ENCODE data around the gene PRLR.
"Not testable (repeated sequence)": the region's sequence is repeated elsewhere in the genome, so short reads cannot be mapped to it uniquely, and the experiment has no call there.

The PRLR gene

DNA sequence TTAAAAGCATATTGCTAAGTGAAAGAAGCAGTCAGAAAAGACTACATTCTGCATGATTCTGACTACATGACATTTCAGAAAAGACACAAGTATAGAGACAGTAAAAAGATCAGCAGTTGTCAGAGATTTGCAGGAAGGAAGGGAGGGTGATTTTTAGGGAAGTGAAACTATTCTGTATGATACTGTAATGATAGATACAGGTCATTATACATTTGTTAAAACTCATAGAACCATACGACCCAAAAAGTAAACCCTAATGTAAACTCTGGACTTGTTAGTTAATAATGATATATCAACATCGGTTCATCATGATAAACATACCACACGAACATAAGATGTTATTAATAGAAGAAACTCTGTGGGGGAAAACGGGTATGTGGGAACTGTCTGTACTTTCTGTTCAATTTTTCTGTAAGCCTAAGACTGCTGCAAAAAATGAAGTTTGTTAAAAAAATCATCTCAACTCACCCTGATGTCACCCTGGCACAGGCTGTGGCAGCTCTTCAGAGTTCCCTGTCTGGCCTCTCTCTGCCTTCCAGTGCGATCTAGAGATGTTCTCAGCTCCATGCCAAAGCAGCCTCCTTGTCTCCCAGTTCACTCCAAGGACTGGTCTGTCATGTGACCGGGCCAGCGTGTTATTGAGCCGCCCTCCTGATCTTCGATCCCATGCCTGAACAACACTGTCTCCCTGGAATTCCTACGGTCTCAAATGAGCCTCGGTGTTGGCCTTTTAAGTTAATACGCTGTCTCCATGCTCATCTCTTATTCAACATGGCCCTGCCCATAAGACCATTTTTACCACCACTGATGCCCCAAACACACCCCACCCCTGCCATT lies 35.4 kb downstream of the PRLR start:
- peak; percentile 15 for DNase-seq (ENCODE audit: low spot score)
- TF ChIP-seq, protein P1, sequence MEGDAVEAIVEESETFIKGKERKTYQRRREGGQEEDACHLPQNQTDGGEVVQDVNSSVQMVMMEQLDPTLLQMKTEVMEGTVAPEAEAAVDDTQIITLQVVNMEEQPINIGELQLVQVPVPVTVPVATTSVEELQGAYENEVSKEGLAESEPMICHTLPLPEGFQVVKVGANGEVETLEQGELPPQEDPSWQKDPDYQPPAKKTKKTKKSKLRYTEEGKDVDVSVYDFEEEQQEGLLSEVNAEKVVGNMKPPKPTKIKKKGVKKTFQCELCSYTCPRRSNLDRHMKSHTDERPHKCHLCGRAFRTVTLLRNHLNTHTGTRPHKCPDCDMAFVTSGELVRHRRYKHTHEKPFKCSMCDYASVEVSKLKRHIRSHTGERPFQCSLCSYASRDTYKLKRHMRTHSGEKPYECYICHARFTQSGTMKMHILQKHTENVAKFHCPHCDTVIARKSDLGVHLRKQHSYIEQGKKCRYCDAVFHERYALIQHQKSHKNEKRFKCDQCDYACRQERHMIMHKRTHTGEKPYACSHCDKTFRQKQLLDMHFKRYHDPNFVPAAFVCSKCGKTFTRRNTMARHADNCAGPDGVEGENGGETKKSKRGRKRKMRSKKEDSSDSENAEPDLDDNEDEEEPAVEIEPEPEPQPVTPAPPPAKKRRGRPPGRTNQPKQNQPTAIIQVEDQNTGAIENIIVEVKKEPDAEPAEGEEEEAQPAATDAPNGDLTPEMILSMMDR (IDR thresholded peaks at IDR 0.05; ENCODE audit: extremely low read depth, insufficient read depth, missing control alignments) = no peak
- in situ Hi-C loops (cut with MboI; ENCODE audit: low pct_unique_long_range_greater_than_20kb, low sequenced_read_pairs, unreplicated experiment) = no loop called here

DNA sequence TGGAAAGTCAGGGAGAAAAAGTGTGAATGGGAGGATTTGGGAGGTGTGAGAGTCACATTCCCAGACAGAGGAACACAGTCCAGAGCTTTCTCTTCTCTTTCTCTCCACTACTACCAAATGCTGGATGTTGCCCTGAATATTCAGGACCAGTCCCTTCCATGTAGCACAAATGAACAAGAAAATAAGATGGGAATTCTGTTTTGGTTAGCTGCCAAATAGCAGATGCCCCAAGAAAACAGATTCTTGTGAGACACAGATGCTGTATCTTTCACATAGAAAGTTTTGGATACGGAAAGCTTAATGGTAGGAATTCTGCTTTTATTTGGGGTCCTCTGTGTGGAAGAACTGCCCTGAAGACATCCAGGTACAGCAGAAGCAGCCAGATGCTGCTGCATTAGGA lies 37.8 kb downstream of the PRLR start:
- in situ Hi-C loops (cut with MboI; ENCODE audit: low pct_unique_long_range_greater_than_20kb, low sequenced_read_pairs, unreplicated experiment) = no loop called here
- TF ChIP-seq, protein P1 (IDR thresholded peaks at IDR 0.05; ENCODE audit: extremely low read depth, insufficient read depth, missing control alignments) = no peak
- no peak for DNase-seq (ENCODE audit: low spot score)

DNA sequence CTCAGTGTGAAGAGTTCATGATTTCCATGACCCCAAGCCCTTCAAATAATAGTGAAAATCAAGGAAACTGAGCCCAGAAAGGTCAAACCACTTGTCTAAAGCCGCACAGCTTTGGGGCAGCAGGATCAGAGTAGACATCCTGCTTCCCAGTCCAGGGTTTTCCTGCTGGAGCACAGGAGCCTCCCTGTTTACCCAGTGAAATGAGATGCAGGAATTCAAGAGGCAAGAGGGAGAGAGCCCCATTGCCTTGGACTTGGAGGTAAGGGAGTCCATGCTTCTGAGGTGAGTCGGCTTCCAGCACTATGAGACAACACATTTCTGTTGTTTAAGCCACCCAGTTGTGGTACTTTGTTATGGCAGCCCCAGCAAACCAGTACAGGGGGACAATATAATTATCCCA lies 40.5 kb downstream of the PRLR start:
- DNase-seq (ENCODE audit: low spot score); in situ Hi-C loops (cut with MboI; ENCODE audit: low pct_unique_long_range_greater_than_20kb, low sequenced_read_pairs, unreplicated experiment): not testable (repeated sequence)

DNA sequence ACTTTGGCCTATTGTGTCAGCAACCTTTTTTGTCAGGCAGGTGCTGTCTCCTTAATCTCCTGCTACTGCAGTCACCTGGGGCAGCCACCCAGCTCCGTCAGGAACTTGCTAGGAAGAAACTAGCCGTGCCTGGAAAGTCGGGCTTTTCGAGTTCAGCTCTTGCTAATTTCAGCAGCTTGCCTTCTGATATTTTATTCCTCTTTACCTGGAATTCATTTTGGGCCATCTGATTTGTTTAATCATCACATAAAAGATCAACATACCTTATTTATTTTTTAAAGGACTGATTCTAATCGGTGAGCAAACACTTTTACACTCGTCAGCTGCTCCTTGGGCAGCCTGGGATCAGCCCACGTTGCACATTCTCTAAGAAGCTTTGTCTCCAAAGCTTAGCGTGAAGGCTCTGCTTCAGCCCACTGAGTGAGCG lies 42.2 kb downstream of the PRLR start:
- in situ Hi-C loops (cut with MboI; ENCODE audit: low pct_unique_long_range_greater_than_20kb, low sequenced_read_pairs, unreplicated experiment) = no loop called here
- TF ChIP-seq, protein P1 (IDR thresholded peaks at IDR 0.05; ENCODE audit: extremely low read depth, insufficient read depth, missing control alignments) = no peak
- DNase-seq (ENCODE audit: low spot score) = no peak

GRCh38 chr5:35187621-35188020 lies 42.7 kb downstream of the PRLR start:
- in situ Hi-C loops (cut with MboI; ENCODE audit: low pct_unique_long_range_greater_than_20kb, low sequenced_read_pairs, unreplicated experiment); DNase-seq (ENCODE audit: low spot score): not testable (repeated sequence)

DNA sequence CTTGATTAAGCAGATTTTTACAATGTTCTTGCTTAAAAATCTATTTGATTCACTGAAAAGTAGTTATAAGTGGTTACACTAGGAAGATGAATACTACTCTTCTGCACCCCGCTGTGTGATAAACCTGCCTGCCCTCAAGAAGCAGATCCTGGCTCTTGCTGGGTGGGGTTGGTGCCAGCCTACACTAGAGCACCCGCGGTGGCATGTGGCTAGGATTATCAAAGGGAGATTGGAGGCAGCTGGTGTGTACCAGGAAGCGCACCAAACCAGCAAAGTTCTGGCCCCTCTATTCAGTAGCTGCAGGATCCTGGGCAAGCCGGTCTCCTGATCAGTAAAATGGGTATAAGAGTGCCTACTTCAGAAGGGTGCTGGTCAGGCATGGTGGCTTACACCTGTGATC lies 43.5 kb downstream of the PRLR start:
- no peak for DNase-seq (ENCODE audit: low spot score)
- TF ChIP-seq, protein P1 (IDR thresholded peaks at IDR 0.05; ENCODE audit: extremely low read depth, insufficient read depth, missing control alignments) = no peak
- in situ Hi-C loops (cut with MboI; ENCODE audit: low pct_unique_long_range_greater_than_20kb, low sequenced_read_pairs, unreplicated experiment) = no loop called here

- in situ Hi-C loops (cut with MboI; ENCODE audit: low pct_unique_long_range_greater_than_20kb, low sequenced_read_pairs, unreplicated experiment) = no loop called here
- TF ChIP-seq, protein P1 (IDR thresholded peaks at IDR 0.05; ENCODE audit: extremely low read depth, insufficient read depth, missing control alignments) = no peak
Observed at GRCh38 chr5:35185518-35185917, 44.8 kb downstream of the PRLR start.

More at GRCh38 chr5:35185518-35185917, 44.8 kb downstream of the PRLR start:
- no peak for DNase-seq (ENCODE audit: low spot score)

Data from GM13977 (cell line).